ENCODE results near the gene SUN2.
A peak's percentile ranks its signal among the peaks of the same experiment; 100 is the strongest.

Gene SUN2

GRCh38 chr22:38733724-38734381 is 21.9 kb downstream of the SUN2 start:
- DNase-seq: peak; percentile 61

GRCh38 chr22:38733329-38733723 is 22.5 kb downstream of the SUN2 start:
- DNase-seq: peak; percentile 16

GRCh38 chr22:38732251-38732815 is 23.5 kb downstream of the SUN2 start:
- no peak for DNase-seq

GRCh38 chr22:38731703-38732161 is 24.1 kb downstream of the SUN2 start:
- no peak for DNase-seq

GRCh38 chr22:38730411-38730871 is 25.4 kb downstream of the SUN2 start:
- DNase-seq: no peak

GRCh38 chr22:38729946-38730345 is 25.9 kb downstream of the SUN2 start:
- DNase-seq: no peak

- no peak for DNase-seq
Measured at GRCh38 chr22:38728871-38729796, 26.7 kb downstream of the SUN2 start.

GRCh38 chr22:38727530-38728451 is 28.0 kb downstream of the SUN2 start:
- DNase-seq: no peak

- no peak for DNase-seq
Measured at GRCh38 chr22:38727123-38727522, 28.7 kb downstream of the SUN2 start.

- DNase-seq: no peak
Measured at GRCh38 chr22:38725900-38726655, 29.7 kb downstream of the SUN2 start.

GRCh38 chr22:38724926-38725571 is 30.7 kb downstream of the SUN2 start:
- peak; percentile 44 for DNase-seq

- DNase-seq: no peak
Measured at GRCh38 chr22:38724176-38724575, 31.6 kb downstream of the SUN2 start.

GRCh38 chr22:38721551-38721950 is 34.2 kb downstream of the SUN2 start:
- DNase-seq: no peak

GRCh38 chr22:38720350-38720749 is 35.4 kb downstream of the SUN2 start:
- no peak for DNase-seq

GRCh38 chr22:38719196-38719595 is 36.6 kb downstream of the SUN2 start:
- DNase-seq: no peak

GRCh38 chr22:38718414-38718813 is 37.4 kb downstream of the SUN2 start:
- DNase-seq: no peak

- DNase-seq: no peak
Measured at GRCh38 chr22:38717244-38717643, 38.6 kb downstream of the SUN2 start.

GRCh38 chr22:38716826-38717225 is 39.0 kb downstream of the SUN2 start:
- DNase-seq: no peak

GRCh38 chr22:38716271-38716670 is 39.5 kb downstream of the SUN2 start:
- no peak for DNase-seq

- DNase-seq: no peak
Measured at GRCh38 chr22:38715852-38716251, 39.9 kb downstream of the SUN2 start.

- no peak for DNase-seq
Measured at GRCh38 chr22:38715176-38715764, 40.5 kb downstream of the SUN2 start.

Data from NCI-H1694 treated with DMSO at 0.1 percent for 48 hours (cell line).